Activated T-helper 2 cell treated with anti-CD3 and anti-CD28 coated beads, Interferon-gamma antibody, Interleukin-2, Interleukin-4, amounts not matched to agents 10 μg/mL and 5 μg/mL and 100 μg/mL, durations not matched to agents 14 hours and 24 hours and 36 hours (primary cell): ENCODE measurements around the gene IMPA2. TPM values are rescaled to one million over a fixed set of nuclear protein-coding genes. Genes with fewer than 3 reads are reported as not detected.

Experiments
- DNase-seq: peaks from one replicate; pipeline ENCODE4 v3.0.0; 2021; ENCODE audit warnings: low spot score
- H3K27ac Mint-ChIP-seq: one replicate; pipeline ENCODE4 v1.8.0; 2021; ENCODE audit warnings: mixed read lengths
- H3K27me3 Mint-ChIP-seq: one replicate; pipeline ENCODE4 v1.8.0; 2021; ENCODE audit warnings: low read depth, mixed read lengths
- H3K36me3 Mint-ChIP-seq: one replicate; pipeline ENCODE4 v1.8.0; 2021; ENCODE audit warnings: low read depth, mixed read lengths
- H3K4me1 Mint-ChIP-seq: one replicate; pipeline ENCODE4 v1.8.0; 2021; ENCODE audit warnings: low read depth, mixed read lengths
- H3K4me3 Mint-ChIP-seq: one replicate; pipeline ENCODE4 v1.8.0; 2021; ENCODE audit warnings: low read depth, mild to moderate bottlenecking, moderate library complexity, mixed read lengths
- H3K9me3 Mint-ChIP-seq: one replicate; pipeline ENCODE4 v1.8.0; 2021; ENCODE audit warnings: mixed read lengths
- intact Hi-C: fragments of 100-400 bp; cut with micrococcal nuclease; formaldehyde crosslinking; loops from one replicate; pipeline ENCODE4 v1.15.1; 2023
- total RNA-seq: library from RNA; stranded (reverse); gene quantifications from 2 replicates; pipeline ENCODE4 v1.2.3, GENCODE V29; 2022

IMPA2 gene
- total RNA-seq, 1 donor from 2014 or later, result 22.2 TPM

GRCh38 chr18:12017081-12017480 is 35.8 kb downstream of the IMPA2 start:
- Mint-ChIP-seq H3K27ac (no peak overlapping the region), H3K4me1 (peaks cover 4% of the 10 kb centered on the region), H3K27me3 (no peaks in the 10 kb centered on the region), H3K9me3 (no peaks in the 10 kb centered on the region), H3K4me3 (no peak overlapping the region), H3K36me3 (peaks cover 3% of the 10 kb centered on the region)
- intact Hi-C loops, result no loop called here
- DNase-seq, result no peak

GRCh38 chr18:12018861-12019260 is 37.6 kb downstream of the IMPA2 start:
- peaks cover 3% of the 10 kb centered on the region for H3K36me3 Mint-ChIP-seq
- H3K27ac Mint-ChIP-seq, result no peak overlapping the region
- no peak for DNase-seq
- H3K9me3 Mint-ChIP-seq, result no peaks in the 10 kb centered on the region
- H3K4me3 Mint-ChIP-seq, result no peak overlapping the region
- intact Hi-C loops, result no loop called here
- H3K4me1 Mint-ChIP-seq, result peaks cover 4% of the 10 kb centered on the region
- H3K27me3 Mint-ChIP-seq, result no peaks in the 10 kb centered on the region

GRCh38 chr18:12021077-12021476 is 39.8 kb downstream of the IMPA2 start:
- H3K27me3 Mint-ChIP-seq, result no peaks in the 10 kb centered on the region
- intact Hi-C loops, result no loop called here
- peaks cover 3% of the 10 kb centered on the region for H3K36me3 Mint-ChIP-seq
- H3K4me3 Mint-ChIP-seq, result no peak overlapping the region
- no peak for DNase-seq
- H3K27ac Mint-ChIP-seq, result no peak overlapping the region
- H3K4me1 Mint-ChIP-seq, result peaks cover 4% of the 10 kb centered on the region
- no peaks in the 10 kb centered on the region for H3K9me3 Mint-ChIP-seq

- H3K9me3 Mint-ChIP-seq, result no peaks in the 10 kb centered on the region
- no peak overlapping the region for H3K4me3 Mint-ChIP-seq
- H3K27ac Mint-ChIP-seq, result no peak overlapping the region
- H3K27me3 Mint-ChIP-seq, result no peaks in the 10 kb centered on the region
- peaks cover 3% of the 10 kb centered on the region for H3K36me3 Mint-ChIP-seq
- H3K4me1 Mint-ChIP-seq, result peaks cover 4% of the 10 kb centered on the region
- intact Hi-C loops, result no loop called here
- no peak for DNase-seq
Observed at GRCh38 chr18:12021596-12021995, 40.3 kb downstream of the IMPA2 start.

GRCh38 chr18:12023375-12023774 is 42.1 kb downstream of the IMPA2 start:
- H3K27ac Mint-ChIP-seq, result no peak overlapping the region
- no peaks in the 10 kb centered on the region for H3K27me3 Mint-ChIP-seq
- H3K4me3 Mint-ChIP-seq, result no peak overlapping the region
- no peaks in the 10 kb centered on the region for H3K9me3 Mint-ChIP-seq
- H3K36me3 Mint-ChIP-seq, result peaks cover 3% of the 10 kb centered on the region
- peaks cover 4% of the 10 kb centered on the region for H3K4me1 Mint-ChIP-seq
- intact Hi-C loops, result no loop called here
- DNase-seq, result no peak

DNA sequence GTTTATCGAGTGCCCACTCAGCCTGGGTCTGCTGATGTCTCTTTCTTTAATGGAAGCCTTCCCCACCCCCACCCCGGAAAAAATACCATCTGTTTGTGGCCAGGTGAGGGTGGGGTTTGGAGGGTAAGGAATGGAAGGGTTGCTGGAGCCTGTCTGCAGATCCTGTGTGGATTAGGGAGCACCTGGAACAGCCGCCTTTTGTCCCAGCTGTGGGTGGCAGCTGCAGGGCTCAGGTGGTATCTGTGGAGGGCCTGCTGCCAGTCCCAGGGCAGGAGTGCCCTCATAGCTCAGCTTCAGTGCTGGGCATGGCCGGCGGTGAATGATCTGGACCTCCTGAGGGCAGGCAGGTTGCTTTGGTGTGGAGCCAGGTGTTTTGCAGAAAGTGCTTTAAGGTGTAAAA is 45.3 kb downstream of the IMPA2 start:
- no peaks in the 10 kb centered on the region for H3K4me1 Mint-ChIP-seq
- intact Hi-C loops, result no loop called here

DNA sequence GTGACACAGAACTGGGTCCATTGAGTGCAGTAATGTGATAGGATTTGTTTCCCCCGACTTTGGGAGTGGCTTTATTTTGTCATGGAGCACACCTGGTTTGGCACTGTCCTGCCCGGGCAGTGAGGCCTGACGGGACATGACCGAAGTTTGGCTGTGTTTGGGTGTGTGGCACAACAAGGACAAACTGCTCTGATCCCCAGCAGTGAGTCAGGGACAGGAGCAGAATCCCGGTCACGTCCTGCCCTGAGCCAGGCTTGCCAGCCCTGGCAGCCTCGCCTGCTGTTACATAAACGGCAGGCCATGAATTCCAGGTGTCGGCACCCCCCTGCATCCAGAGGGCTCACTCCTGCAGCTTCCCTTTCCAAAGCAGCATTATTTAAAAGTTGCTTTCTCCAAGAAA is 45.7 kb downstream of the IMPA2 start:
- Mint-ChIP-seq H3K36me3 (no peaks in the 10 kb centered on the region), H3K4me3 (no peak overlapping the region), H3K27ac (no peak overlapping the region), H3K9me3 (no peaks in the 10 kb centered on the region), H3K27me3 (no peaks in the 10 kb centered on the region), H3K4me1 (no peaks in the 10 kb centered on the region)
- intact Hi-C loops, result no loop called here
- no peak for DNase-seq

More for the DNA sequence above, 45.3 kb downstream of the IMPA2 start:
- no peak for DNase-seq
- Mint-ChIP-seq H3K36me3 (no peaks in the 10 kb centered on the region), H3K9me3 (no peaks in the 10 kb centered on the region), H3K27ac (no peak overlapping the region), H3K27me3 (no peaks in the 10 kb centered on the region), H3K4me3 (no peak overlapping the region)

GRCh38 chr18:12027480-12027879 is 46.2 kb downstream of the IMPA2 start:
- no peak for DNase-seq
- no peaks in the 10 kb centered on the region for H3K36me3 Mint-ChIP-seq
- no peak overlapping the region for H3K4me3 Mint-ChIP-seq
- intact Hi-C loops, result no loop called here
- no peaks in the 10 kb centered on the region for H3K9me3 Mint-ChIP-seq
- H3K27ac Mint-ChIP-seq, result no peak overlapping the region
- no peaks in the 10 kb centered on the region for H3K4me1 Mint-ChIP-seq
- H3K27me3 Mint-ChIP-seq, result no peaks in the 10 kb centered on the region

- H3K4me1 Mint-ChIP-seq, result no peaks in the 10 kb centered on the region
- no peak overlapping the region for H3K4me3 Mint-ChIP-seq
- H3K36me3 Mint-ChIP-seq, result no peaks in the 10 kb centered on the region
- DNase-seq, result no peak
- H3K9me3 Mint-ChIP-seq, result no peaks in the 10 kb centered on the region
- no peaks in the 10 kb centered on the region for H3K27me3 Mint-ChIP-seq
- intact Hi-C loops, result no loop called here
- no peak overlapping the region for H3K27ac Mint-ChIP-seq
Observed at GRCh38 chr18:12028040-12028628, 46.8 kb downstream of the IMPA2 start.

GRCh38 chr18:12028674-12029073 is 47.4 kb downstream of the IMPA2 start:
- no peak for DNase-seq

DNA sequence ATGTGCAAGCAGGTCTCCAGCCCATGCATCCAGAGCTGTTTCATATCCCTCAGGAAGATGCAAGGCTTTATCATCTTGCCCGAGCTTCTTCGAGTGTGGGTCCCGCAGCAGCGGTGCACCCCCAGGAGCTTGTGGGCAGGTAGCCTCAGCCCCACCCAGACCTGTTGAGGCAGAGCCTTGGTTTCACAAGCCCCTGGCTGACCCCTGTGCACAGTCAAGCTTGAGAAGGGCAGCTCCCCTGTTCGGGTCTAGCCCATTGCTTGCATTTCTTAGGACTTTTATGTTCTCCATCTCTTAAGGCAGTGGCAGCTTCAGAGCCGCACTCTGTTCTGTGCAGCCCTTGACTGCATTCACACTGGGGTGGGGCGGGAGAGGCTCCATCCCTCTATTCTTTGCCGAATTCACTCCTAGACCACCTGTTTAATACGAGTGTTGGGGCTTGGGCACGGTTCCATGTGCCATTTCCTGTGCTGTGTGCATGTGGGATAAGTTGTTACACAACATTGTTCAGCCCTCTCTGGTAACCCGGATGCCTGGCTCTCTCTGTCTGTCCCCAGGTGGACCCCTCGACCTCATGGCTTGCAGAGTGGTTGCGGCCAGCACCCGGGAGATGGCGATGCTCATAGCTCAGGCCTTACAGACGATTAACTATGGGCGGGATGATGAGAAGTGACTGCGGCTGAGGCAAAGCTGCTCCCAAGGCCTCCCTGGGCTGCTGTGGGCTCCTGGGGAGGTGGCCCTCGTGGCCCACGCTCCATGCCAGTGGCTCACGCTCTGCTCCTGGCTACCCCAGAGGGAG is 48.7 kb downstream of the IMPA2 start:
- intact Hi-C loops, result no loop called here
- Mint-ChIP-seq H3K9me3 (no peaks in the 10 kb centered on the region), H3K4me3 (no peak overlapping the region), H3K36me3 (no peaks in the 10 kb centered on the region), H3K4me1 (peaks cover 2% of the 10 kb centered on the region), H3K27me3 (no peaks in the 10 kb centered on the region), H3K27ac (no peak overlapping the region)
- DNase-seq, result no peak

More at GRCh38 chr18:12028674-12029073, 47.4 kb downstream of the IMPA2 start:
- Mint-ChIP-seq H3K4me1 (no peaks in the 10 kb centered on the region), H3K9me3 (no peaks in the 10 kb centered on the region), H3K27me3 (no peaks in the 10 kb centered on the region), H3K4me3 (no peak overlapping the region), H3K36me3 (no peaks in the 10 kb centered on the region), H3K27ac (no peak overlapping the region)
- intact Hi-C loops, result no loop called here

GRCh38 chr18:12030670-12031069 is 49.4 kb downstream of the IMPA2 start:
- no peak overlapping the region for H3K4me3 Mint-ChIP-seq
- H3K36me3 Mint-ChIP-seq, result no peaks in the 10 kb centered on the region
- H3K27me3 Mint-ChIP-seq, result no peaks in the 10 kb centered on the region
- intact Hi-C loops, result no loop called here
- no peak for DNase-seq
- peaks cover 2% of the 10 kb centered on the region for H3K4me1 Mint-ChIP-seq
- no peaks in the 10 kb centered on the region for H3K9me3 Mint-ChIP-seq
- no peak overlapping the region for H3K27ac Mint-ChIP-seq

DNA sequence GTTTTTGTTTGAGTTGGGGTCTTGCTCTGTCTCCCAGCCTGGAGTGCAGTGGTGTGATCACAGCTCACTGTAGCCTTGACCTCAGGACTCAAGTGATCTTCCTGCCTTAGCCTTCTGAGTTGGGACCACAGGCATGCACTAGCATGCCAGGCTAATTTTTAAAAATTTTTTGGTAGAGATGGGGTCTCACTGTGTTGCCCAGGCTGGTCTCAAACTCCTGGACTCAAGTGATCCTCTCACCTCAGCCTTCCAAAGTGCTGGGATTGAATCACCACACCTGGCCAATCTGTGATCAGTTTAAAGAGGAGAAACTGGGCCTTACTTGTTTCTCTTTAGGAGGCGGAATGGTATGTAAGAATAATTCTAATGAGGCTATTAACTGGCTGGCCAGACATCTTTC is 49.9 kb downstream of the IMPA2 start:
- no peak for DNase-seq
- Mint-ChIP-seq H3K27ac (no peak overlapping the region), H3K4me1 (peaks cover 2% of the 10 kb centered on the region), H3K4me3 (no peak overlapping the region), H3K36me3 (no peaks in the 10 kb centered on the region), H3K9me3 (no peaks in the 10 kb centered on the region), H3K27me3 (no peaks in the 10 kb centered on the region)
- intact Hi-C loops, result no loop called here
